HL-60/S4 treated with retinoic acid at 250 ng/mL for 4 days and 3 days (cell line): ENCODE results near the gene HDAC8.

ENCODE experiments used
- in situ Hi-C: fragments of 300-500 bp; cut with MboI; formaldehyde crosslinking; loops from 2 replicates; pipeline ENCODE4 v1.7.0; 2022; ENCODE audit warnings: low sequenced_read_pairs

HDAC8 gene

GRCh38 chrX:72304877-72305276 lies 267.8 kb downstream of the HDAC8 start:
- in situ Hi-C loops: loop anchor here (25.0 kb wide), 1 partner anchor 232 kb away; no protein-coding TSS in a partner anchor

GRCh38 chrX:72301781-72302180 lies 270.9 kb downstream of the HDAC8 start:
- in situ Hi-C loops: loop anchor here (25.0 kb wide), 1 partner anchor 236 kb away; no protein-coding TSS in a partner anchor

- in situ Hi-C loops: loop anchor here (25.0 kb wide), 1 partner anchor 237 kb away; no protein-coding TSS in a partner anchor
Observed at GRCh38 chrX:72299891-72300630, 272.6 kb downstream of the HDAC8 start.

GRCh38 chrX:72297953-72298730 lies 274.5 kb downstream of the HDAC8 start:
- in situ Hi-C loops: no loop called here

- in situ Hi-C loops: no loop called here
Observed at GRCh38 chrX:72296991-72297390, 275.7 kb downstream of the HDAC8 start.

GRCh38 chrX:72295745-72296144 lies 276.9 kb downstream of the HDAC8 start:
- in situ Hi-C loops: no loop called here

- in situ Hi-C loops: no loop called here
Observed at GRCh38 chrX:72294497-72294896, 278.1 kb downstream of the HDAC8 start.

- in situ Hi-C loops: no loop called here
Observed at GRCh38 chrX:72282302-72282701, 290.3 kb downstream of the HDAC8 start.

- in situ Hi-C loops: no loop called here
Observed at GRCh38 chrX:72280321-72280845, 292.3 kb downstream of the HDAC8 start.
